Body of pancreas (tissue), 4 donors: ENCODE results near the gene TIGD3. TPM values are rescaled to one million over a fixed set of nuclear protein-coding genes. Genes with fewer than 3 reads are reported as not detected.
"Not testable (repeated sequence)": the region's sequence is repeated elsewhere in the genome, so short reads cannot be mapped to it uniquely, and the experiment has no call there.

Experiments used
- ATAC-seq: fragments of 150-250 bp; one replicate; pipeline ENCODE4 v1.9.1; 2016
- DNase-seq, 4 donors: peaks; one replicate each; pipeline ENCODE4 v3.0.0-alpha.2; 2019
- H3K27ac ChIP-seq, 4 donors: fragments of 200-600 bp; sonication (generic); 1 replicate in 3 of 4; 2 replicates in 1 of 4; pipeline versions ENCODE4 v1.5.1 to v1.6.1; 2016 to 2019; ENCODE audit warnings: mild to moderate bottlenecking in 1 of 4, mixed read lengths in 1 of 4, moderate library complexity in 1 of 4
- H3K27me3 ChIP-seq, 2 donors: fragments of 200-600 bp; sonication (generic); one replicate each; pipeline ENCODE4 v1.6.0; 2016; ENCODE audit warnings: mild to moderate bottlenecking in 1 of 2
- H3K36me3 ChIP-seq, 2 donors: fragments of 200-600 bp; sonication (generic); replicated peaks in 1 of 2; 2 replicates each; pipeline ENCODE4 v1.5.1; 2016; ENCODE audit warnings: low read depth in 2 of 2; ENCODE audit not compliant: insufficient read depth in 1 of 2
- H3K4me1 ChIP-seq: fragments of 200-600 bp; sonication (generic); one replicate; pipeline ENCODE4 v1.6.0; 2016
- H3K4me3 ChIP-seq, 2 donors: fragments of 200-600 bp; sonication (generic); 1 replicate in 1 of 2; 2 replicates in 1 of 2; pipeline ENCODE4 v1.5.1; 2016 to 2019
- H3K9me3 ChIP-seq, 3 donors: fragments of 200-600 bp; sonication (generic); 1 replicate in 2 of 3; 2 replicates in 1 of 3; pipeline ENCODE4 v1.5.1; 2016
- CTCF ChIP-seq, 7 experiments: fragments of 450-650 bp in 4 of 7; fragments of 200-600 bp in 3 of 7; sonication (generic) in 3 of 7; IDR thresholded peaks; one replicate each; pipeline ENCODE4 v1.5.1; 2016 to 2019; ENCODE audit warnings: antibody characterized with exemption in 7 of 7
- POLR2A ChIP-seq, 3 donors: fragments of 450-650 bp; IDR thresholded peaks; one replicate each; pipeline ENCODE4 v1.6.1; 2016; ENCODE audit warnings: antibody characterized with exemption in 3 of 3, mild to moderate bottlenecking in 2 of 3
- WGBS, 2 donors: methylation state at CpG; one replicate each; pipeline ENCODE4 v1.1.5; 2017; 5-methylcytosine and 5-hydroxymethylcytosine counted together
- intact Hi-C: fragments of 100-400 bp; cut with DNase I; formaldehyde crosslinking; loops from one replicate; pipeline ENCODE4 v1.15.1; 2023
- total RNA-seq, 2 donors: library from RNA; depleted of rRNA; stranded (reverse); fragments of >200 nt; gene quantifications; one replicate each; pipeline ENCODE4 v1.1.0, GENCODE V29; 2016

Gene TIGD3
- total RNA-seq, 2 donors from 2014 or later, result not detected

- 65 to 66% methylated on average over 7 of the region's 7 CpGs for WGBS, 2 donors
- intact Hi-C loops, result no loop called here
- Histone ChIP-seq H3K27me3 (no peaks in the 10 kb centered on the region), H3K27ac (no peak overlapping the region), H3K4me1 (peaks cover 22% of the 10 kb centered on the region), H3K36me3 (no peaks in the 10 kb centered on the region), H3K4me3 (no peak overlapping the region), H3K9me3 (no peaks in the 10 kb centered on the region)
- ATAC-seq (no peak), DNase-seq (no peak)
- TF ChIP-seq CTCF (IDR thresholded peaks at IDR 0.05) (no peak), POLR2A (IDR thresholded peaks at IDR 0.05) (no peak)
These were observed 24.0 kb upstream of the TIGD3 start for GRCh38 chr11:65330544-65330943.

- H3K36me3 ChIP-seq, H3K9me3 ChIP-seq, H3K4me3 ChIP-seq, intact Hi-C loops, H3K27me3 ChIP-seq, H3K27ac ChIP-seq, ATAC-seq, DNase-seq: not testable (repeated sequence)
- peaks cover 22% of the 10 kb centered on the region for H3K4me1 ChIP-seq
- WGBS, 2 donors, result 81 to 88% methylated on average over 8 to 9 of the region's 9 CpGs
These were observed 22.0 kb upstream of the TIGD3 start for GRCh38 chr11:65332591-65332990.

- DNase-seq (no peak), ATAC-seq (no peak)
- Histone ChIP-seq H3K9me3 (no peaks in the 10 kb centered on the region), H3K27ac (peak overlapping the region in 2 of 4 donors; percentile 64 to 81), H3K4me3 (peak overlapping the region; percentile 50 to 74), H3K4me1 (peaks cover 17% of the 10 kb centered on the region), H3K36me3 (no peaks in the 10 kb centered on the region), H3K27me3 (no peaks in the 10 kb centered on the region)
- 21 to 22% methylated on average over 5 of the region's 5 CpGs for WGBS, 2 donors
- intact Hi-C loops, result no loop called here
- no peak for TF ChIP-seq CTCF (IDR thresholded peaks at IDR 0.05)
These were observed 19.8 kb upstream of the TIGD3 start for GRCh38 chr11:65334696-65335295.

- intact Hi-C loops, result no loop called here
- TF ChIP-seq CTCF (IDR thresholded peaks at IDR 0.05) (no peak), POLR2A (IDR thresholded peaks at IDR 0.05) (no peak)
- no peaks in the 10 kb centered on the region for H3K9me3 ChIP-seq
- no peak overlapping the region for H3K4me3 ChIP-seq
- H3K36me3 ChIP-seq, result peaks cover 3 to 23% of the 10 kb centered on the region in 2 donors
- H3K4me1 ChIP-seq, result peaks cover 12% of the 10 kb centered on the region
- DNase-seq (no peak), ATAC-seq (no peak)
- WGBS, 2 donors, result 75 to 78% methylated on average over 7 of the region's 7 CpGs
- H3K27ac ChIP-seq, result no peak overlapping the region
- no peaks in the 10 kb centered on the region for H3K27me3 ChIP-seq
These were observed 15.9 kb upstream of the TIGD3 start for GRCh38 chr11:65338676-65339075.

DNA sequence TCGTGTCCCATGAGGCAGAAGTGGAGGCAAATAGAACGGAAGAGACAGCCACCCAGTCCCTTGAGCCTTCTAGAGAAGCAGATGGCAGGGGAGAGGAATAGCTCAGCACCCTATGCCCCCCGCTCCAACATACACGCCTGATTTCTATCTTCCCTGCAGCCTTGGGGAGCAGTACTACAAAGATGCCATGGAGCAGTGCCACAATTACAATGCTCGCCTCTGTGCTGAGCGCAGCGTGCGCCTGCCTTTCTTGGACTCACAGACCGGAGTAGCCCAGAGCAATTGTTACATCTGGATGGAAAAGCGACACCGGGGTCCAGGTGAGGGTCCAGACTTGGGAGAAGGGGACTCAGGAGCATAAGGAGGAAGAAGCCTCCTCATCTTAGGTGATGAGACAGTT is 14.3 kb upstream of the TIGD3 start:
- DNase-seq (no peak), ATAC-seq (no peak)
- Histone ChIP-seq H3K36me3 (peaks cover 4 to 35% of the 10 kb centered on the region in 2 donors), H3K4me1 (peaks cover 3% of the 10 kb centered on the region), H3K27ac (no peak overlapping the region), H3K4me3 (no peak overlapping the region), H3K9me3 (no peaks in the 10 kb centered on the region), H3K27me3 (no peaks in the 10 kb centered on the region)
- no peak for TF ChIP-seq POLR2A (IDR thresholded peaks at IDR 0.05)
- no peak for TF ChIP-seq CTCF (IDR thresholded peaks at IDR 0.05)
- 94 to 95% methylated on average over 11 of the region's 11 CpGs for WGBS, 2 donors
- intact Hi-C loops, result no loop called here
